ENCODE results near the gene GAPVD1.
"Not testable (repeated sequence)": the region's sequence is repeated elsewhere in the genome, so short reads cannot be mapped to it uniquely, and the experiment has no call there.

The GAPVD1 gene, protein sequence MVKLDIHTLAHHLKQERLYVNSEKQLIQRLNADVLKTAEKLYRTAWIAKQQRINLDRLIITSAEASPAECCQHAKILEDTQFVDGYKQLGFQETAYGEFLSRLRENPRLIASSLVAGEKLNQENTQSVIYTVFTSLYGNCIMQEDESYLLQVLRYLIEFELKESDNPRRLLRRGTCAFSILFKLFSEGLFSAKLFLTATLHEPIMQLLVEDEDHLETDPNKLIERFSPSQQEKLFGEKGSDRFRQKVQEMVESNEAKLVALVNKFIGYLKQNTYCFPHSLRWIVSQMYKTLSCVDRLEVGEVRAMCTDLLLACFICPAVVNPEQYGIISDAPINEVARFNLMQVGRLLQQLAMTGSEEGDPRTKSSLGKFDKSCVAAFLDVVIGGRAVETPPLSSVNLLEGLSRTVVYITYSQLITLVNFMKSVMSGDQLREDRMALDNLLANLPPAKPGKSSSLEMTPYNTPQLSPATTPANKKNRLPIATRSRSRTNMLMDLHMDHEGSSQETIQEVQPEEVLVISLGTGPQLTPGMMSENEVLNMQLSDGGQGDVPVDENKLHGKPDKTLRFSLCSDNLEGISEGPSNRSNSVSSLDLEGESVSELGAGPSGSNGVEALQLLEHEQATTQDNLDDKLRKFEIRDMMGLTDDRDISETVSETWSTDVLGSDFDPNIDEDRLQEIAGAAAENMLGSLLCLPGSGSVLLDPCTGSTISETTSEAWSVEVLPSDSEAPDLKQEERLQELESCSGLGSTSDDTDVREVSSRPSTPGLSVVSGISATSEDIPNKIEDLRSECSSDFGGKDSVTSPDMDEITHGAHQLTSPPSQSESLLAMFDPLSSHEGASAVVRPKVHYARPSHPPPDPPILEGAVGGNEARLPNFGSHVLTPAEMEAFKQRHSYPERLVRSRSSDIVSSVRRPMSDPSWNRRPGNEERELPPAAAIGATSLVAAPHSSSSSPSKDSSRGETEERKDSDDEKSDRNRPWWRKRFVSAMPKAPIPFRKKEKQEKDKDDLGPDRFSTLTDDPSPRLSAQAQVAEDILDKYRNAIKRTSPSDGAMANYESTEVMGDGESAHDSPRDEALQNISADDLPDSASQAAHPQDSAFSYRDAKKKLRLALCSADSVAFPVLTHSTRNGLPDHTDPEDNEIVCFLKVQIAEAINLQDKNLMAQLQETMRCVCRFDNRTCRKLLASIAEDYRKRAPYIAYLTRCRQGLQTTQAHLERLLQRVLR (N-terminal part only)

DNA sequence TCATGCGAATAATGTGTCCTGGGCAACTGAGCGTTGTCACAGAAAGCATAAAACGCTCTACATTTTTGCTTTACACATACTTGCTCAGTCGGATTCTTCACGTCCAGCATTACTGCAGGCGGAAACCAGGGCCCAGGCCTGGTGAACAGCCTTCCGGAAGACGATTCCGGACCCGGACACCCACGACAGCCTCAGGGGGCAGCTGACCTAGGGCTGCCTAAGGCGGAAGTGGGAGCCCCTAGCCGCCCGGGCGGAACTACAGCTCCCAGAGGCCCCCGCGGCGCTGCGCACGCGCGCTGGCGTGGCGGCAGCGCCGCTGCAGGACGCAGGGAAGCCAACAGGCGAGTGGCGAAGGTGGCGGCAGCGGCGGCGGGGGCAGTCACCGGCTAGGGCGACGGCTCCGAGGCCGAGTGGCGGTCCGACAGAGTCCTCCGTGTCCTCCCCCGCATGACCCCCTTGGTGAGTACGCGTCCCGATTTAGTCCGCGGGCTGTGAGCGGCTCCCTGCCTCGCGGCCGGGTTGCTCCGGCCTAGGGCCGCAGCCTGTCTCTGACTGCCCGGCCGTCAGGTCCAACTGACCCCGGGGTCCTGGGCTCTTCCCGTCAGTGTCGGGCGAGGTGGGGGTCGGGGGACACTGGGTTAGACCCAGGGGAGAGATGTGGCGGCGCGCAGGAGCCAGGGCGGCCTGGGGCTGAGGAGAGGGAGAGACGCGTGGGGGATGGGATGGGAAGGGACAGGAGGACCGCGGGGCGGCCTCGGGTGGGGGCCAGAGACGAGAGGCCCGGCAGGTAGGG, at the start of gene GAPVD1:
GAPVD1 (plus strand) TSS at position 326 of the 793 bp plus-strand sequence. CDS start 37,096 bp downstream, outside the sequence.
- no peak for DNase-seq

DNA sequence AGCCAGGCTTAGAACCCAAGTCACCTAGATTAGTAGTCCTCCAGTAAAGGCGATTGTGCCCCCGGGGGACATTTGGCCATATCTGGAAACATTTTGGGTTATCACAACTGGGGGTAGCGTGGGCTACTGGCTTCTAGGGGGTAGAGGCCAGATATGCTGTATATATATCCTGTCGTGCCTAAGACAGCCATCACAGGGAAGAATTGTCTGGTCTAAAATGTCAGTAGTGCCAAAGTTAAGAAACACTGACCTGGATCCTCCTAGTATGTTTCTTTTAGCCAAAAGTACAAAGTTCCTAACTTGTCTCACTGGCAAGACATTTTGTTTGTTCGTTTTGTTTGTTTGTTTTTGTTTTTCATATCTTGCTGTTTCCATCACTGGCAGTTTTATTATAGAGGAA, 47.4 kb upstream of the GAPVD1 start:
- no peak for DNase-seq

DNA sequence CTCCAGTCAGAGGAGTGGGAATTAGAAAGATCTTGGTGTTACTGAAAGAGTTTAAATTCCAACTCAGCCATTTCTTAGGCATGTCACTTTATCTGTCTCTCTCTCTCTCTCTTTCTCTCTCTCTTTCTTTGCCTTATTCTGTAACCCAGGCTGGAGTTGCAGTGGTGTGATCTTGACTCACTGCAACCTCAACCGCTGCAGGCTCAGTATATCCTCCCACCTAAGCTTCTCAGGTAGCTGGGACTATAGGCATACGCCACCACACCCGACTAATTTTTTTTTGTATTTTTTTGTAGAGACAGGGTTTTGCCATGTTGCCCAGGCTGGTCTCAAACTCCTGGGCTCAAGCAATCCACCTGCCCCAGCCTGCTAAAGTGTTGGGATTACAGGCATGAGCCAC, 43.0 kb upstream of the GAPVD1 start:
- DNase-seq: no peak

DNA sequence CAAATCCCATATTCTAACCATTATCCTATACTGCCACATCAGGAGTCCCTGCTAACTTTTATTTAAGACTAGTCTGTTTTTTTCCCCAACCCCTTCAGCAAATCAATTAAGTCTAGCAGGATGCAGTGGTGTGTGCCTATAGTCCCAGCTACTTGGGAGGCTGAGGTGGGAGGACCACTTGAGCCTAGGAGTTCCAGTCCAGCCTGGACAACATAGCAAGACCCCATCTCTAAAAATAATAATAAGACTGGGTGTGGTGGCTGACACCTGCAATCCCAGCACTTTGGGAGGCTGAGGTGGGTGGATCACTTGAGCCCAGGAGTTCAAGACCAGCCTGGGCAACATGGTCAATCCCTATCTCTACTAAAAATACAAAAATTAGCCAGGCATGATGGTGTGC, 36.8 kb upstream of the GAPVD1 start:
- DNase-seq: not testable (repeated sequence)

DNA sequence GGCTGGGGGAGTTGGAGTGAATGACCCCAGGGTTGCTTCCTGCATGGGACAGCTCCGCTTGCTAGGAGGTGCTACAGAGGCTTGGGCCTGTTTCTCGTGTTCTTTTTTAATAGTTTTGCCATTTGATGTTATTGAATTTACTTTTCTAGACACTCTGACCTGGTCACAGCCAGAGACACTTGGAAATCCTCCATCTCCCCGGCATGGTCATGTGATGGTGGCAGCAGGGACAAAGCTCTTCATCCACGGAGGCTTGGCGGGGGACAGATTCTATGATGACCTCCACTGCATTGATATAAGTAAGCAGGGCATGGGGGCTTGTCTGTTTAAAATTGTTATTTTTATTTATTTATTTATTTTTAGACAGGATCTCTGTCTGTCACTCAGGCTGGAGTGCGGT, 33.9 kb upstream of the GAPVD1 start:
- DNase-seq: no peak

DNA sequence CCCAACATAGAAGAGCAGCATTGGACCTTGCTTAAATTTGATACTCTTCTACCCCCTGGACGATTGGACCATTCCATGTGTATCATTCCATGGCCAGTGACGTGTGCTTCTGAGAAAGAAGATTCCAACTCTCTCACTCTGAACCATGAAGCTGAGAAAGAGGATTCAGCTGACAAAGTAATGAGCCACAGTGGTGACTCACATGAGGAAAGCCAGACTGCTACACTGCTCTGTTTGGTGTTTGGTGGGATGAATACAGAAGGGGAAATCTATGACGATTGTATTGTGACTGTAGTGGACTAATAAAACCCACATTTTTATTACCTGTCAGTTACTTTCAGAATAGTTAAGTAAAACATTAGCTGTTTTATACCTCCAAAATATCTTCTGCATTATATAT, 27.9 kb upstream of the GAPVD1 start:
- DNase-seq: no peak

DNA sequence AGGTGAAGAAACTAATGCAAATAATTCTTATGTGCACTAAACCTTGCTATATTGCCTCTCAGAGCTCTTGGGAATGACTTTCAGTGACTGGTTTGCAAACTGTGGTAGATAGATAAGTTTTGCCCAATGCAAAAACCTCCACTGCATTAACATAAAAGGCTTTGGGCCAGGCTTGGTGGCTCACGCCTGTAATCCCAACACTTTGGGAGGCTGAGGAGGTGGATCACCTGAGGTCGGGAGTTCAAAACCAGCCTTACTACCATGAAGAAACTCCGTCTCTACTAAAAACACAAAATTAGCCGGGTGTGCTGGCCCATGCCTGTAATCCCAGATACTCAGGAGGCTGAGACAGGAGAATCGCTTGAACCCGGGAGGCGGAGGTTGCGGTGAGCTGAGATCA, 27.5 kb upstream of the GAPVD1 start:
- not testable (repeated sequence) for DNase-seq

DNA sequence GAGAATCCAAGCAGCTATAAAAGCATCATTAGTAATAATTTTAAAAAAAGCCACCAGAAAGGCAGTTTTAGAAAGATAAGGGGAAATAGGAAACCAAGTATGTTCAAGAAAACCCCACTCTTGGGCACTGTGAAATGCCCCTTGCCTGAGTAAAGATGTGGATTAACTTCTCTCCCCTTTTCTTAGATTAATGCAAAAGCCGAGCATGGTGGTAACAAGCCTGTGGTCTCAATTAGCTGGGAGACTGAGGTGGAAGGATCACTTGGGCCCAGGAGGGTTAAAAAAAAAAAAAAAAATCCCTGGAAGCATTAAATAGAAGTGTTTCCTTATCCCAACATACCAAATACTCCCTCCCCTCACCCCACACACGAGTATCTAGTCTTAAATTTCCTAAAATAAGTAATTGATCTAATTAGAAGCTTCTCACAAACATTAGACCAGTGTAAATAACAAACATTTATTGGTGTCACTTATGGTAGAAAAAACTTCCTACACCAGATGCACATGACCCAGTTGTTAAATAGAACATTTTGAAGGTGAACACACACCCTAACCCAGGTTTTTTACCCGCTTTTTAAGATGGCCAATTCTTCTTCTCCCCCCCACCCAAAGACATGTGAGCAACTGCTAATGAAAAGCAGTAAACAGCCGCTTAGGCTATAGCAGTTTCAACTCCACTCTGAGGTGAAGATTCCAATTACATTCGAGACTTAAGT, 25.7 kb upstream of the GAPVD1 start:
- no peak for DNase-seq

DNA sequence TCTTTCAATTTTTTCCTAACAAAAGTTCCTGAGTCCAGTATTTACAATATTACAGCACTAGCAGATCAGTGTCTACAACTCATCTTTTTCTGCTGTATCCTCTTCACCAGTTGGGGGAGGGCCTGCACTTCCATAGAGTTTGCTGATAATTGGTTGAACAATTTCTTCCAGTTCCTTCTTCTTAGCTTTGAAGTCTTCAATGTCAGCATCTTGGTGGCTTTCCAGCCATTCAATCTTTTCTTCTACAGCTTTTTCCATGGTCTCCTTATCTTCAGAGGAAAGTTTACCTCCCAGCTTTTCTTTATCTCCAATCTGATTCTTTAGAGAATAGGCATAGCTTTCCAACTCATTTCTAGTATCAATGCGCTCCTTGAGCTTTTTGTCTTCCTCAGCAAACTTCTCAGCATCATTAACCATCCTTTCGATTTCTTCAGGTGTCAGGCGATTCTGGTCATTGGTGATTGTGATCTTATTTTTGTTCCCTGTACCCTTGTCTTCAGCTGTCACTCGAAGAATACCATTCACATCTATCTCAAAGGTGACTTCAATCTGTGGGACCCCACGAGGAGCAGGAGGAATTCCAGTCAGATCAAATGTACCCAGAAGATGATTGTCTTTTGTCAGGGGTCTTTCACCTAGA, 25.0 kb upstream of the GAPVD1 start:
- DNase-seq: not testable (repeated sequence)

DNA sequence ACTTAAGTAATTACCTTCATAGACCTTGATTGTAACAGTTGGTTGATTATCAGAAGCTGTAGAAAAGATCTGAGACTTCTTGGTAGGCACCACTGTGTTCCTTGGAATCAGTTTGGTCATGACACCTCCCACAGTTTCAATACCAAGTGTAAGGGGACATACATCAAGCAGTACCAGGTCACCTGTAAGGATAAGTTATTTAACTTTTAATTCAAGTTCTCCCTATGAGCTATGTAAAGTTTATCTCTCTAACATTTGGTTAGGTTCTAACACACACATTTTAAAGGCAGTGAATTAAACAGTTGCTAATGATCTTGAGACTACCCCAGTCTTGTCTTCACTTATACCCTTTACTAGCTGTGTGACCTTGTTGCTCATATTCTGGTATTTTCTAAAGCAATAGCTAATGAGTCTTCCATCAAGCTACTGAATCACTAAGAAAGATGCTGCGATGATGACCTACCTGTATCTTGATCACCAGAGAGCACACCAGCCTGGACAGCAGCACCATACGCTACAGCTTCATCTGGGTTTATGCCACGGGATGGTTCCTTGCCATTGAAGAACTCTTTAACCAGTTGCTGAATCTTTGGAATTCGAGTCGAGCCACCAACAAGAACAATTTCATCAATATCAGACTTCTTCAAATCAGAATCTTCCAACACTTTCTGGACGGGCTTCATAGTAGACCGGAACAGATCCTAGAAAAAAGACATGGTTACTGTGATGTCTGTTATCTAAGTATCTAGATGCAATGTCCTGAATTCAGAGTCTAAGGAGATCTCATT, 23.3 kb upstream of the GAPVD1 start:
- no peak for DNase-seq

DNA sequence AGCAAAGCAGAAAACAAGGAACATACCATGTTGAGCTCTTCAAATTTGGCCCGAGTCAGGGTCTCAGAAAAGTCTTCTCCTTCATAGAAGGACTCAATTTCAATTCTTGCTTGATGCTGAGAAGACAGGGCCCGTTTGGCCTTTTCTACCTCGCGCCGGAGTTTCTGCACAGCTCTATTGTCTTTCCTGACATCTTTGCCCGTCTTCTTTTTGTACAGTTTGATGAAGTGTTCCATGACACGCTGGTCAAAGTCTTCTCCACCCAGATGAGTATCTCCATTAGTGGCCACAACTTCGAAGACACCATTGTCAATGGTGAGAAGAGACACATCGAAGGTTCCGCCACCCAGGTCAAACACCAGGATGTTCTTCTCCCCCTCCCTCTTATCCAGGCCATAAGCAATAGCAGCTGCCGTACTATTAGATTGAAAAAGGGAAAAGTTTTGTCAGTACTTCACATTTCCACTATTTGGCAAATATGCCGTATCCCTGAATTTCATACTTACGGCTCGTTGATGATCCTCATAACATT, 22.6 kb upstream of the GAPVD1 start:
- no peak for DNase-seq

DNA sequence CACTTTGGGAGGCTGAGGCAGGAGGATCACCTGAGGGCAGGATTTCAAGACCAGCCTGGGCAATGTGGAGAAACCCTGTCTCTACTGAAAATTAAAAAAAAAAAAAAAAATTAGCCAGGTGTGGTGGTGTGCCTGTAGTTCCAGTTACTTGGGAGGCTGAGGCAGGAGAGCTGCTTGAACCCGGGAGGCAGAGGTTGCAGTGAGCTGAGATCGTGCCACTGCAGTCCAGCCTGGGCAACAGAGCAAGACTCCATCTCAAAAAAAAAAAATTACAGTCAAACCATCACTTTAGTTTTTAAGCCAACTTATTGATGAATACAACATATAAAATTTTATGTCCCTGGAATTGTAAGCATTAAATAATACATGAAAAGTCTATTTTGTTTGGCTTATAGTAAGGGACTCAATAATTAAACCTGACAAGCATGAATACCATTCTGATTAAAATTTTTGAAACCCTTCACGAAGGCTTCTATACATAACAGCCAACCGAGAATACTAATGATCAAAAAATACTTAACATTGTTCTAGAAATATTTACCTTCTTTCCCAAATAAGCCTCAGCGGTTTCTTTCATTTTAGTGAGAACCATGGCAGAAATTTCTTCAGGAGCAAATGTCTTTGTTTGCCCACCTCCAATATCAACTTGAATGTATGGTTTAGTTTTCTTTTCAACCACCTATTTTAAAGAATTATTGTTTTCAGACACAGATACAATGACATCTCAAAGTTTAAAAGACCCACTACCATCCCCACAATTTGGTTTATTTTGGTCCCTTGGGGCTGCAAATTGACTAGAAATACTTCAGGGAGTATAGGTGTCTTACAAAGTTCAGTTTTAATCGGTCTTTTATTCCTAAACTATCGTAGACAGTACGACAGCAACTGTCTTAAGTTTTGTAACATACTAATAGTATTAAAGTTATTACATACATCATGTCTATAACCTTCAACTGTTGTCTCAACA, 21.7 kb upstream of the GAPVD1 start:
- DNase-seq: no peak

DNA sequence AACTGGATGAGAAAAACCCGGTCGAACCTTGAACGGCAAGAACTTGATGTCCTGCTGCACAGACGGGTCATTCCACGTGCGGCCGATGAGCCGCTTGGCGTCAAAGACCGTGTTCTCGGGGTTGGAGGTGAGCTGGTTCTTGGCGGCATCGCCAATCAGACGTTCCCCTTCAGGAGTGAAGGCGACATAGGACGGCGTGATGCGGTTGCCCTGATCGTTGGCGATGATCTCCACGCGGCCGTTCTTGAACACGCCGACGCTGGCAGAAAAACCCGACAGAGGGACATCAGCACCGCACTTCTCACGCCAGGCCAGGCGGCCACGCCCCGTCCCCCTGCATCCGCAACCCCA, 21.0 kb upstream of the GAPVD1 start:
- DNase-seq: no peak

DNA sequence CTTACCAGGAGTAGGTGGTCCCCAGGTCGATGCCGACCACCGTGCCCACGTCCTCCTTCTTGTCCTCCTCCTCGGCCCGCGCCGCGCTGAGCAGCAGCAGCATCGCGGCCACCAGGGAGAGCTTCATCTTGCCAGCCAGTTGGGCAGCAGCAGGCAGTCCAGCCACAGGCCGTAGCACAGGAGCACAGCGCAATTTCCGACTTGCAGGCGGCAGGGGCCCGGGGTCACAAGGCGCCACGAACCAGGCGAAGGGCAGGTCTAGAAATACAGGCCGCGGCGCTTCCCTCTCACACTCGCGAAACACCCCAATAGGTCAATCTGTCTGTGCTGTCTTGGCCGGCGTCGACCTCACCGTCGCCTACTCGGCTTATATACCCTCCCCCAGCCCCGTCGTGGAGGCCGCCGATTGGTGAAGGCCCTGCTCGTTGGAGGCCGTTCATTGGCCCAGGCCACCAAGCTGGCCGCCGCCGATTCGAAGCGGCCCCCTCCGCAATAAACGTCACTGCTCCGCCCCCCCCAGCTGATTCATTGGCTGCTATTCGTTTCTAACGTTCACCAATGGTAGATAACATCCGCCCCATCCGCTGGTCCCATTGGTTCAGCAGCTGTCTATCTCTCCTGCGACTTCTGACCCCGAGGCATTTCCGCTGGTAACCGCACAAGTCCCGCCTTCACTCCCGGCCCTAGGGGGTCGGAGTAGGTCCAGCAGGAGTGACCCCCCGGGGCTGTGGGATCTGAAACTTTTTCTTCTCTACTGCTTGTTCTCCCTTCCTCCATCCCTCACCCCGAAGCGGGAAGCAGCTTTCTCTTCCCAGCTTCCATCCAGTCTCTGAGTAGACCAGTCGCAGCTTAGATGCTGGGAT, 20.4 kb upstream of the GAPVD1 start, which contains the start of gene HSPA5:
HSPA5 (minus strand) TSS at position 344 of the 863 bp plus-strand sequence; CDS start at position 127, 217 bp downstream.
- DNase-seq: peak; percentile 87

DNA sequence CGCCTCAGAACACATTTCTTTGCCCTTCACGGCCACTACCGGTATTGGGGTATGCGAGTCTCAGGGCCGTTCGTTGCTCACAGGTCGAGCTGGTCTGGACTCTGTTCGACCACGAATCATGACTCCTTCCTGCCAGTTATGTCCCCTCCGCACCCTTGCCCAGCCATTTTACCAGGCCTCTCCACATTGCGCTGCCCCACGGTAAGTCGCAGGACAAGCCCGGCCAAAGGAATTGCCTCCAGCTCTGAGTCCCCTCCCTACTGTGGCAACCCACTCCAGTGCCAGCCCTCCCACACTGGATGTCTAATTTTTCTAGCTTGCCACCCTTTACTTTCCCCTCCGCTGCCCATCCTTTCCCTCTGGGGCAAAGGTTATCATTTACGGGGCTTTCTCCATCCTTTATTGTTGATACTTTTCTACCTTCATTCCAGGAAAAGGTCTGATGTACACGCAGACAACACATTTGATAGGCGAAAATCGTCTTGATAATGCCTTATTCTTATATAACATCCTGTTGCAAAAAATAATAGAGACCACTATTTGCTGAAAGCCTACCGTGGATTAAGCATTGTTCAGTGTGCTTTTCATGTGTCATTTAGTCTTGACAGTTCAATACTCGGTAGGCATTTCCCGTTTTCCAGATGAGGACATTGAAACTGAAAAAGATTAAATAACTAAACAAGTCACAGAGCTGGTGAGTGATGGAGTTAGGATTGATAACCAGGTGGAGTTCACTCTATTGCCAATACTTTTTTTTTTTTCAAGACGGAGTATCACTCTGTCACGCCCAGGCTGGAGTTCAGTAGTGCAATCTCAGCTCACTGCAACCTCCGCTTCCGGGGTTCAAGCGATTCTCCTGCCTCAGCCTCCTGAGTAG, 19.5 kb upstream of the GAPVD1 start:
- no peak for DNase-seq

DNA sequence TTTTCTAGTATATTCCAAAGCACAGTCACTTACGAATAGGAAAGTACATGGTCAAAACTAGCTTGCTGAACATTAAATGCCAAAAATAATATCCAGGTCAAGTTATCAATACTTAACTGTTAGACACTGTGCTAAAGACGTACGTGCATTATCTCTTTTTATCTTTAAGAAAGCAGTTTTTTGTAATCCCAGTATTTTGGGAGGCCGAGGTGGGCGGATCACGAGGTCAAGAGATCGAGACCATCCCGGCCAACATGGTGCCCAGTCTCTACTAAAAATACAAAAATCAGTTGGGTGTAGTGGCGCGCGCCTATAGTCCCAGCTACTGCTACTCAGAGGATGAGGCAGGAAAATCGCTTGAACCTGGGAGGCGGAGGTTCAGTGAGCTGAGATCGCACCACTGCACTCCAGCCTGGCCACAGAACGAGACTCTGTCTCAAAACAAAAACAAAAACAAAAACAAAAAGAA, 17.8 kb upstream of the GAPVD1 start:
- no peak for DNase-seq

DNA sequence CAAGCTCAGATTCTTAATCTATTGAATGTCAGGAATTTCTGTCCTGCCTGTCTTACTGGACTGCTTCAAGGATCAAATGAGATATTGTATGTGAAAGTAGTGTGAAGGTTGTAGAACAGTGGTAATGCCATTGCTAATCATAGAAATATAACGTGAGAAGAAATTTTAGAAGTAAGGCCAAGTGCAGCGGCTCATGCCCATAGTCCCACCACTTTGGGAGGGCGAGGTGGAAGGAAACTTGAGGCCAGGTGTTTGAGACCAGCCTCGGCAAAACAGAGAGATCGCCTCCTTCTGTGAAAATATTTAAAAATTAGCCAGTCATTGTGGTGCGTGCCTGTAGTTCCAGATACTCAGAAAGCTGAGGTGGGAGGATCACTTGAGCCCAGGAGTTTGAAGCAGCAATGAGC, 15.4 kb upstream of the GAPVD1 start:
- DNase-seq: no peak
